Activated T-helper 17 cell treated with anti-CD3 and anti-CD28 coated beads, Interleukin-2, amount 50 U/mL, for 72 hours (primary cell): ENCODE results near the gene RPTN. TPM values are rescaled to one million over a fixed set of nuclear protein-coding genes. Genes with fewer than 3 reads are reported as not detected.
"Not testable (repeated sequence)": the region's sequence is repeated elsewhere in the genome, so short reads cannot be mapped to it uniquely, and the experiment has no call there.

Experiments used
- ATAC-seq: fragments of 150-1000 bp; cut with Tn5 transposase; replicated peaks from 2 replicates; pipeline ENCODE4 v1.10.0; 2021; ENCODE audit warnings: mild to moderate bottlenecking, moderate library complexity
- H3K27ac Mint-ChIP-seq: one replicate; pipeline ENCODE4 v1.8.0; 2022; ENCODE audit warnings: mixed read lengths
- H3K27me3 Mint-ChIP-seq: one replicate; pipeline ENCODE4 v1.8.0; 2022; ENCODE audit warnings: mixed read lengths
- H3K36me3 Mint-ChIP-seq: one replicate; pipeline ENCODE4 v1.8.0; 2022; ENCODE audit warnings: low read depth, mild to moderate bottlenecking, mixed read lengths
- H3K4me1 Mint-ChIP-seq: one replicate; pipeline ENCODE4 v1.8.0; 2022; ENCODE audit warnings: mixed read lengths
- H3K4me3 Mint-ChIP-seq: one replicate; pipeline ENCODE4 v1.8.0; 2022; ENCODE audit warnings: mild to moderate bottlenecking, mixed read lengths
- H3K9me3 Mint-ChIP-seq: one replicate; pipeline ENCODE4 v1.8.0; 2022; ENCODE audit warnings: mixed read lengths
- total RNA-seq, 2 donors: library from RNA; stranded (reverse); gene quantifications; one replicate each; pipeline ENCODE4 v1.2.3, GENCODE V29; 2022

The RPTN gene
- total RNA-seq, 2 donors from 2014 or later, result not detected

DNA sequence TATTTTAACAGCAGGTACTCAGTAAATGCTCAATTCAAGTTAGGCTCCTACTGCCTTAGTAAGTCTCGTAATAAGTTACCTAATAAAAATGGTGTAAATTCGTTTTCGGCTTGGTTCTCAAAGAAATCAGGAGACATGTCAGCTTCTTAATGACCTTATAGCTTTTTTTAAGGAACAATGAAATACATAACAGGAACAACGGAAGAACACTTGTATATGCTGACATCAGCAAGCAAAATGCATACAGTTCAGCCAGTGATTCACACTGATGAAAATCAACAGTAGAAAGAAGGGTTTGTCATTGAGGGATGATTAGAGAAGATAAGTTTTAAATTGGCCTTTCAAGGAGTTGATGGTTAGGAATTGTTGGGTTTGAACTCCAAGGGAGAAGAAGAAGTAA lies 13.3 kb downstream of the RPTN start:
- no peak overlapping the region for H3K27ac Mint-ChIP-seq
- peaks cover 14% of the 10 kb centered on the region for H3K27me3 Mint-ChIP-seq
- H3K4me1 Mint-ChIP-seq, result peaks cover 6% of the 10 kb centered on the region
- peaks cover 12% of the 10 kb centered on the region for H3K9me3 Mint-ChIP-seq
- ATAC-seq, result no peak
- H3K36me3 Mint-ChIP-seq, result no peaks in the 10 kb centered on the region
- H3K4me3 Mint-ChIP-seq, result no peak overlapping the region

DNA sequence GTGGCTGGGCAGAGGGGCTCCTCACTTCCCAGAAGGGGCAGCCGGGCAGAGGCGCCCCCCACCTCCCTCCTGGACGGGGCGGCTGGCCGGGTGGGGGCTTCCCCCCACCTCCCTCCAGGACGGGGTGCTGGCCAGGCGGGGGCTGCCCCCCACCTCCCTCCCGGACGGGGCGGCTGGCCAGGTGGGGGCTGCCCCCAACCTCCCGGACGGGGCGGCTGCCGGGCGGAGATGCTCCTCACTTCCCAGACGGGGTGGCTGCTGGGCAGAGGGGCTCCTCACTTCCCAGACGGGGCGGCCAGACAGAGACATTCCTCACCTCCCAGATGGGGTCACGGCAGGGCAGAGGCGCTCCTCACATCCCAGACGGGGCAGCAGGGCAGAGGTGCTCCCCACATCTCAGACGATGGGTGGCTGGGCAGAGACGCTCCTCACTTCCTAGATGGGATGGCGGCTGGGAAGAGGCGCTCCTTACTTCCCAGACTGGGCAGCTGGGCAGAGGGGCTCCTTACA lies 14.3 kb downstream of the RPTN start:
- H3K4me3 Mint-ChIP-seq, H3K4me1 Mint-ChIP-seq, H3K27ac Mint-ChIP-seq, ATAC-seq, H3K36me3 Mint-ChIP-seq: not testable (repeated sequence)
- H3K9me3 Mint-ChIP-seq, result peaks cover 12% of the 10 kb centered on the region
- peaks cover 22% of the 10 kb centered on the region for H3K27me3 Mint-ChIP-seq

DNA sequence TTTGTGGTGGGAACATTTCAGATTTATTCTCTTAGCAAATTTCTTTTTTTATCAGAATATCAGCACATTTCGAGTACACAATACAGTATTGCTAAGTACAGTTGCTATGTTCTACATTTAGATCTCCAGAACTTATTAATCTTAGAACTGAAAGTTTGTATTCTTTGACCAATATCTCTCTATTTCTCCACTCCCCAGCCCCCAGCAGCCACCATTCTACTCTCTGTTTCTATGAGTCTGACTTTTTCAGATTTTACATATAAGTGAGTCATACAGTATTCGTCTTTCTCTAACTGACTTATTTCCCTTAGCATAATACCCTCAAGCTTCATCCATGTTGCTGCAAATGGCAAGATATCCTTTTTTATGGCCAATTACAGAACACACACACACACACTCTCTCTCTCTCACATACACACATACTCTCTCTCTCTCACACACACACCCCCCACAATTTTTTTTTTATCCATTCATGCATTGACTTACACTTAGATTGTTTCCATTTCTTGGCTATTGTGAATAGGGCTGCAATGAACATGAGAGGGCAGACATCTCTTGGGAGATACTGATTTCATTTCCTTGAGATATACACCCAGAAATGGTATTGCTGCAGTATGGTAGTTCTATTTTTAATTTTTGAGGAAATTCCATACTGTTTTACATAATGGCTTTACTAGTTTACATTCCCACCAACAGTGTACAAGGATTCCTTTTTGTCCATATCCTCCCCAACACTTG lies 15.7 kb downstream of the RPTN start:
- peaks cover 27% of the 10 kb centered on the region for H3K27me3 Mint-ChIP-seq
- no peak overlapping the region for H3K4me3 Mint-ChIP-seq
- peaks cover 6% of the 10 kb centered on the region for H3K4me1 Mint-ChIP-seq
- no peak overlapping the region for H3K27ac Mint-ChIP-seq
- ATAC-seq, result peak; percentile 98
- no peaks in the 10 kb centered on the region for H3K36me3 Mint-ChIP-seq
- H3K9me3 Mint-ChIP-seq, result peaks cover 4% of the 10 kb centered on the region

DNA sequence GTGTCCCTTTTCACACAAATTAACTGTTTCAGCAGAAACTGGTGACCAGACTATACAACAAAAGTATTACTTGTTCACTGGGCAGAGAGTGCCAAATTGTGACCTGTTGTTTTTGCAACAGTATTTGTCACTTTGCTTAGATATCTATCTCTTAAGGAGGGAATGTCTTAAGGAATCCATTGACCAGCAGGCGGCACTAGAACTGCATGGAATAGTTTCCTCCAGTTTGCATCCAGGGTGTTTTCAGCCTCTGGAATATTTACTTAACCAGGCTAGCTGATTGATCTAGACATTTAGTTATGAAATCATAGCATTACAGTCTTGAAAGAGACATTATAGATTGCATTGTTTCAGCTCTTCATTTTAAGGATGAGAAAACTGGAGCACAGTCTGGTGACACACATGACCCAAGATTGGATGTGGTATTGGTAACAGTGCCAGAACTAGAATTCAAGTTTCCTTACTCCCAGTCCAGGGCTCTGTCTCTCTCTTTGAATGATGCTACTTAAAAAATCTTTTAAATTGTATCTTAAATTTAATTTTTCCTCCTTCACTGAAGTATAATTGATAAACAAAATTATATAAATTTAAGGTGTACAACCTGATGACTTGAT lies 16.9 kb downstream of the RPTN start:
- ATAC-seq, result no peak
- H3K4me3 Mint-ChIP-seq, result no peak overlapping the region
- H3K27me3 Mint-ChIP-seq, result peaks cover 31% of the 10 kb centered on the region
- H3K36me3 Mint-ChIP-seq, result no peaks in the 10 kb centered on the region
- peaks cover 3% of the 10 kb centered on the region for H3K9me3 Mint-ChIP-seq
- H3K4me1 Mint-ChIP-seq, result peaks cover 6% of the 10 kb centered on the region
- no peak overlapping the region for H3K27ac Mint-ChIP-seq

DNA sequence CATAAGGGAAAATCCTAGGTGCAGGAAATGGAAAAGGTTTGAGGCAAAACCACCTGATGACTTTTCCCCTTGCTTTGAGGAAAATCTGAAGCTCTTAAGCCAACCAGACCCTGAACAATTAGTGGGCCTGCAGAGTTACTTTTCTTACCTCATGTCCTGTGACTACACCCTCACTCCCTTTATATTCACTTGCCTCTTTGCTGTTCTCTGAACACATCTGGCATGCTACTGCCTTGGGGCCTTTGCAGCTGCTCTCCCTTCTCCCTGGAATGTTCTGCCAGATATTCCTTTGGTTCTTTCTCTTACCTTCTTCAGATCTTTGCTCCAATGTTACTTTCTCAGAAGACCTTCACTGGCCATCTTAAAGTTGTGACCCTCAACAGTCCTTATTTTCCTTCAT lies 21.8 kb downstream of the RPTN start:
- H3K4me3 Mint-ChIP-seq, result no peak overlapping the region
- ATAC-seq, result no peak
- peaks cover 29% of the 10 kb centered on the region for H3K27me3 Mint-ChIP-seq
- H3K4me1 Mint-ChIP-seq, result no peaks in the 10 kb centered on the region
- H3K27ac Mint-ChIP-seq, result no peak overlapping the region
- H3K36me3 Mint-ChIP-seq, result no peaks in the 10 kb centered on the region
- H3K9me3 Mint-ChIP-seq, result no peaks in the 10 kb centered on the region

DNA sequence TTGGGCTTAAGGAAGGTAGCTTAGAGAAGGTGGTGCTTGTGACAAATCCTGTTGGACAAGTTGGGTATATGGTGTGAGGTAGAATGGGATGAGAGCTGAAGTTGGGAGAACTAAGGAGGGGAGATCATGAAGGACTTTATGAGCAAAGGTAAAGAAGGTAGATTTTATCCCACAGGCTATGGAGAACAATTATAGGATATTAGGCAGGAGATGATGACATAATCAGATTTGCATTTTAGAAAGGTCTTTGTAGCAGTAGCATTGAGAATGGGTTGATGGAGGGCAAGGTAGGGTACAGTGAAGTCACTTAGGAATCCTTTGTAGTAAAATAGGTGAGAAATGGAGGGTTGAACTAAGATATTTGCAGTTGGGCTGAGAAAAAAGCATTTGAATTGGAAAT lies 28.8 kb downstream of the RPTN start:
- ATAC-seq, result no peak
- Mint-ChIP-seq H3K36me3 (no peaks in the 10 kb centered on the region), H3K9me3 (no peaks in the 10 kb centered on the region), H3K27me3 (peaks cover 49% of the 10 kb centered on the region), H3K27ac (no peak overlapping the region), H3K4me3 (no peak overlapping the region), H3K4me1 (no peaks in the 10 kb centered on the region)

DNA sequence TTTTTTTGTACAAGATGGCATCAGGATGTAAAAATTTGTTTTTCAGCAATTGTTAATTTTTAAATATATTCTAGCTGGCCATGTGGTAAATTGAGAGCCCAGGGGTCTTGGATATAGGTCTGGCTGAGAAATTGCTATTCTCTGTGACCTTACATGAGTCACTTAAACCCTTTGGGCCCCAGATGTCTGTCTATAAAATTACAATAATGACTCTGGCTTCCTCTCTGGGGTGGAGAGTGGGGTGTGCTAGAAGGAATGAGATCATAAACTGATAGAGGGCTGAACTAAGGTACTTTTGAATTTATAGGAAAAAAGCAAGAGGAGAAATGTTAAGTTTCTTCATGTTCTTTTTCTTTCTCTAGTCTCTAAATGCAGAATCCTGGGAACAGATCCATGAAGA lies 31.4 kb downstream of the RPTN start:
- H3K27me3 Mint-ChIP-seq, result peaks cover 48% of the 10 kb centered on the region
- no peak overlapping the region for H3K4me3 Mint-ChIP-seq
- H3K27ac Mint-ChIP-seq, result no peak overlapping the region
- H3K9me3 Mint-ChIP-seq, result no peaks in the 10 kb centered on the region
- H3K4me1 Mint-ChIP-seq, result no peaks in the 10 kb centered on the region
- H3K36me3 Mint-ChIP-seq, result no peaks in the 10 kb centered on the region
- no peak for ATAC-seq

DNA sequence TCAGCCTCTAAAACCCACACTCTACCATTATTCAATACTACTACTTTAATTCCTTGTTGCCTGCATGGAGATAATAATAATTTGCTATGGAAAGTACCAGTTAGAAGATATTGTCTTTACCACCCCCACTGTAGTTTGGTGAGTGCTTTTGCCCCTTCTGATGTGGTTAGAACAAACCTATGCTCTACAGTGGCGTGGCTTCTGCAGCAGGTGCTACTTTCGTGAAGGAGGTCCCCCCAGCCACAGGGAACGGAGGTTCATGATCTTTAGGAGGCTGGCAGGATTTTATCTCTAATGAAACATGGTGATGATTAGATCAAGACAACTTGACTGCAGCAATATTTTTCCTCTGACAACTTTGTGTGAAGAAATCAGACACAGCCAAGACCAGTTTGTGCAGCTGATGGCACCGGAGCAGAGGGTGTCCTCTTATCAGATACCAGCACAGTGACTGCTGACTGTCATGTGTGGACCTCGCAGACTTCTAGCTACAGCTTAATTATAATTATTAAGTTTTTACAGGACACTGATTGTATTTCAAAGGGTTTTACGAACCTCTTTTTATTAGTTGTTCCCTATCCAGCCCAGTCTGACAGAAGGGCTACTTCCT lies 33.1 kb downstream of the RPTN start:
- peaks cover 51% of the 10 kb centered on the region for H3K27me3 Mint-ChIP-seq
- no peaks in the 10 kb centered on the region for H3K9me3 Mint-ChIP-seq
- H3K36me3 Mint-ChIP-seq, result no peaks in the 10 kb centered on the region
- no peak for ATAC-seq
- H3K4me3 Mint-ChIP-seq, result no peak overlapping the region
- no peaks in the 10 kb centered on the region for H3K4me1 Mint-ChIP-seq
- H3K27ac Mint-ChIP-seq, result no peak overlapping the region

DNA sequence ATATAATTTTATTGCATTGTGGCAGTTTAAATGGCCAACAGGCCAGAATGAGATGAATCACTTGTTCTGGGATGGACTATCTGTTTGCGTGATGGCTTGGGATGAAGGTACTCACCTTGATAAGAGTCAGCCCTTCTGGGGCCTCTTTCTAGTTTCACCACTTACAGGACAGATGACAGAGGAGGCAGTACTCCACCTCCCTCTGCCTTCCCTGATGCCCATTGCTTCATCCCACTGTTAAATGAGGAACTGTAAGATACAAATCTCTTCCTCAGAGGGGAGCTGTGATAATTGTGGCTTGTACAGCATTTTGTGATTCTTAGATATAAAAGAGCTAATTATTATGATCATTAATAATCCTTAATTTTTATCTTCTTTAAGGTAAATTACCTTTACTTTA lies 40.1 kb downstream of the RPTN start:
- peaks cover 22% of the 10 kb centered on the region for H3K27me3 Mint-ChIP-seq
- no peaks in the 10 kb centered on the region for H3K36me3 Mint-ChIP-seq
- no peak for ATAC-seq

DNA sequence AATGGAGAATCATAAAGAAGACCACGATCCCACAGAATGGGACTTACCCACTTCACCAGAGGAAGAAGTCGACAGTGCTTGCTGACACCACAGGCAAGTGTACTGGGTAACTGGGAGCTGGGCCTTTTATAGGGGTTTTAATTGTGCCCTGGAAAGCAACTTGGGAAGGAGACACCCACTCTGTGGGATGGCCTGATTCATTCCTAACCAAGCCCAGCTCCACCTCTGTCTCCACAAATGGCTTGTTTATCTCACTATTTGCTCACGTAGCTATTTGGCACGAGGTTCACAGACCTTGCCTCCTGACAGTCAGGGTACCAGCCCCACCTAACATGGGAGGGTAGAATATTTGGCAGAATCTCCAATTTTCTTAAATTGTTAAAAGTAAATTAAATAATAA lies 43.7 kb downstream of the RPTN start, which contains the start of gene TCHH:
Gene TCHH (minus strand): TSS at position 101 of the 400 bp plus-strand sequence. CDS start 1,364 bp downstream, outside the sequence.
- Mint-ChIP-seq H3K36me3 (no peaks in the 10 kb centered on the region), H3K27ac (no peak within 1 kb of the TSS), H3K4me3 (no peak within 1 kb of the TSS), H3K4me1 (no peaks in the 10 kb centered on the region), H3K27me3 (peaks cover 13% of the 10 kb centered on the region), H3K9me3 (no peaks in the 10 kb centered on the region)
- ATAC-seq, result no peak

More for the DNA sequence above, 40.1 kb downstream of the RPTN start:
- Mint-ChIP-seq H3K9me3 (no peaks in the 10 kb centered on the region), H3K27ac (no peak overlapping the region), H3K4me1 (no peaks in the 10 kb centered on the region), H3K4me3 (no peak overlapping the region)

DNA sequence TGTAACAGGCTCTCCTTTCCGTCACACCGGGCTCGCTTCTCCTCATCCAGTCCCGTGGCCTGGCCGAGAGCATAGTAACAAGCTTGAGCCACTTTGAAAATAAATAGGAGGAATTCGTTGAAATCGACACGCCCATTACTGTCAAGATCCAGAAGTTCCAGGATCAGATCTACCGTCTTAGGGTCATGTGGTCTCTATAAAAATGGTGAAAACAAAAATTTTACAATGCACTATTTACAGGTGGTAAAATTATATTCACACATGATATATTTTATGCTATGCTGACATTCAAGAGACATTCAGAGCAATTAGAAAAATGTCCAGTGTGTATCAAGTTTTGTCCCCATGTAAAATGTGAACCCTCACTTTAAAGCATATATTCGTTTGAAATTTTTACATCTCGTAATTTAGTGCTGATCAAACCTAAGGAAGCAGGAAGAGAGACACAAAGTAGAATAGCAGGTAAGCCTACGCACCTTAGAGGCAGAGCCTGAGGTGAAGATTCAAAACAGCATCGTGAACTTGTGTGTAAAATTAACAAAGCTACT lies 46.1 kb downstream of the RPTN start:
- no peaks in the 10 kb centered on the region for H3K9me3 Mint-ChIP-seq
- no peak overlapping the region for H3K4me3 Mint-ChIP-seq
- ATAC-seq, result no peak
- H3K36me3 Mint-ChIP-seq, result no peaks in the 10 kb centered on the region
- peaks cover 13% of the 10 kb centered on the region for H3K27me3 Mint-ChIP-seq
- no peak overlapping the region for H3K27ac Mint-ChIP-seq
- no peaks in the 10 kb centered on the region for H3K4me1 Mint-ChIP-seq

DNA sequence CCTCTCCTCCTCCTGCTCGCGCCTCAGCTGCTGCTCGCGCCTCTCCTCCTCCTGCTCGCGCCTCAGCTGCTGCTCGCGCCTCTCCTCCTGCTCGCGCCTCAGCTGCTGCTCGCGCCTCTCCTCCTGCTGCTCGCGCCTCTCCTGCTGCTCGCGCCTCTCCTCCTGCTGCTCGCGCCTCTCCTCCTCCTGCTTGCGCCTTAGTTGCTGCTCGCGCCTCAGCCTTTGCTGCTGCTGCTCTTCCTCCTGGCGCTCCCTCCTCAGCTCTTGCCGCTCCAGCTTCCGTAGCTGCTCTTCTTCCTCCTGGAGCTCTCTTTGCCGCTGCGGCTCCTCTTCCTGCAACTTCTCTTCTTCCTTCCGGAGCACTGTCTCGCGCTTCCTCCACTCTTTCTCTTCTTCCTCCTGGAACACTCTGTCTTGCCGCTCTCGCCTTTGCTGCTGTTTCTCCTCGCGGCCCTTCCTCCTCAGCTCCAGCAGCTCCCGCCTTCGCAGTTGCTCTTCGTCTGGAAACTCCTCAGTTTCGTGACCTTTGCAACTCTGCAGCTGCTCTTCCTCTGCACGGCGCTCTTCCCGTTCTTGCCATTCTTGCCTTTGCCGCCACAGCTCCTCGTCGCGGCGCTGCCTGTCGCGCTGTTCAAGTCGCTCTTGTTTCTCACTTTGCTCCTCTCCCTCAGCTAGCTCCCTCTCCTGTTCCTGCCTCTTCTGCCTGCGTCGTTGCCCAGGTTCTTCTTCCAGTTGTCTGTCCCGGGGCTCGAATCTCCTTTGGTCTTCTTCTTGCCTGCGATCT lies 46.7 kb downstream of the RPTN start:
- Mint-ChIP-seq H3K27ac (no peak overlapping the region), H3K36me3 (peaks cover 7% of the 10 kb centered on the region), H3K9me3 (peaks cover 4% of the 10 kb centered on the region), H3K27me3 (peaks cover 10% of the 10 kb centered on the region), H3K4me3 (no peak overlapping the region), H3K4me1 (no peaks in the 10 kb centered on the region)
- ATAC-seq, result no peak

DNA sequence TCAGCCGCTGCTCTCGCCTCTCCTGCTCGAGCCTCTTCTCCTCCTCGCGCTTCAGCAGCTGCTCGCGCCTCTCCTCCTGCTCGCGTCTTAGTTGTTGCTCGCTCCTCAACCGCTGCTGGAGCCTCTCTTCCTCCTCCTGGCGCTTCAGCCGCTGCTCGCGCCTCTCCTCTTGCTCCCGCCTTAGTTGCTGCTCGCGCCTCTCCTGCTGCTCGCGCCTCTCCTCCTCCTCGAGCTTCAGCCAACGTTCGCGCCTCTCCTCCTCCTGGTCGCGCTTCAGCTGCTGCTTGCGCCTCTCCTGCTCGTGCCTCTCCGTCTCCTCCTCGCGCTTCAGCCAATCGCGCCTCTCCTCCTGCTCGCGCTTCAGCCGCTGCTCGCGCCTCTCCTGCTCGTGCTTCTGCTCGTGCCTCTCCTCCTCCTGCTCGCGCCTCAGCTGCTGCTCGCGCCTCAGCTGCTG lies 47.5 kb downstream of the RPTN start:
- peaks cover 4% of the 10 kb centered on the region for H3K27me3 Mint-ChIP-seq
- peaks cover 8% of the 10 kb centered on the region for H3K36me3 Mint-ChIP-seq

More for the DNA sequence above, 47.5 kb downstream of the RPTN start:
- Mint-ChIP-seq H3K4me3 (no peak overlapping the region), H3K4me1 (no peaks in the 10 kb centered on the region), H3K9me3 (peaks cover 4% of the 10 kb centered on the region), H3K27ac (no peak overlapping the region)
- peak; percentile 29 for ATAC-seq
